GM23338 (cell line): ENCODE data around the gene IQCK. TPM values are rescaled to one million over a fixed set of nuclear protein-coding genes. Genes with fewer than 3 reads are reported as not detected.

Experiments
- ATAC-seq: fragments of 200-7000 bp; cut with Tn5 transposase; 3 replicates; pipeline ENCODE4 v1.9.1; 2020
- DNase-seq: peaks from one replicate; pipeline ENCODE4 v3.0.0-alpha.2; 2015; ENCODE audit warnings: low spot score
- H2AFZ ChIP-seq: fragments of 200-600 bp; sonication (generic); 2 replicates; pipeline ENCODE4 v1.8.0; 2016; ENCODE audit warnings: antibody characterized with exemption, mild to moderate bottlenecking, moderate library complexity
- H3F3A ChIP-seq: fragments of 200-600 bp; sonication (generic); replicated peaks from 2 replicates; pipeline ENCODE4 v1.8.0; 2017; ENCODE audit warnings: antibody characterized with exemption, mixed run types, low read depth
- H3K27ac ChIP-seq: fragments of 200-600 bp; sonication (generic); 2 replicates; pipeline ENCODE4 v1.6.1; 2016; ENCODE audit warnings: low read depth
- H3K27me3 ChIP-seq: fragments of 200-600 bp; sonication (generic); 2 replicates; pipeline ENCODE4 v1.8.0; 2016; ENCODE audit warnings: mild to moderate bottlenecking, mixed run types, moderate library complexity; ENCODE audit not compliant: insufficient read depth
- H3K36me3 ChIP-seq: fragments of 200-600 bp; sonication (generic); 2 replicates; pipeline ENCODE4 v1.8.0; 2016; ENCODE audit warnings: mild to moderate bottlenecking; ENCODE audit not compliant: insufficient read depth
- H3K4me1 ChIP-seq: fragments of 200-600 bp; sonication (generic); 2 replicates; pipeline ENCODE4 v1.8.0; 2016; ENCODE audit warnings: mild to moderate bottlenecking, moderate library complexity; ENCODE audit not compliant: insufficient read depth
- H3K4me2 ChIP-seq: fragments of 200-600 bp; sonication (generic); 2 replicates; pipeline ENCODE4 v1.7.1; 2017; ENCODE audit warnings: mixed run types
- H3K4me3 ChIP-seq: fragments of 200-600 bp; sonication (generic); 2 replicates; pipeline ENCODE4 v1.6.1; 2016; ENCODE audit warnings: mixed run types
- H3K79me2 ChIP-seq: fragments of 200-600 bp; sonication (generic); replicated peaks from 2 replicates; pipeline ENCODE4 v1.8.0; 2017; ENCODE audit warnings: mild to moderate bottlenecking; ENCODE audit not compliant: insufficient read depth
- H3K9me2 ChIP-seq: fragments of 200-600 bp; sonication (generic); 2 replicates; pipeline ENCODE4 v1.8.0; 2017; ENCODE audit not compliant: insufficient read depth
- H4K20me1 ChIP-seq: fragments of 200-600 bp; sonication (generic); replicated peaks from 2 replicates; pipeline ENCODE4 v1.8.0; 2017; ENCODE audit warnings: mild to moderate bottlenecking; ENCODE audit not compliant: insufficient read depth
- H3K27ac Mint-ChIP-seq: 2 replicates; pipeline ENCODE4 v1.8.0; 2020; ENCODE audit warnings: inconsistent platforms, mild to moderate bottlenecking, moderate library complexity, mixed read lengths
- H3K27me3 Mint-ChIP-seq: 3 replicates; pipeline ENCODE4 v1.8.0; 2022; ENCODE audit warnings: low read depth, mild to moderate bottlenecking, moderate library complexity, mixed read lengths, inconsistent platforms; ENCODE audit not compliant: insufficient read depth, poor library complexity
- H3K36me3 Mint-ChIP-seq: 3 replicates; pipeline ENCODE4 v1.8.0; 2021; ENCODE audit warnings: low read depth, mild to moderate bottlenecking, inconsistent platforms, moderate library complexity, mixed read lengths
- H3K4me1 Mint-ChIP-seq: 3 replicates; pipeline ENCODE4 v1.8.0; 2020; ENCODE audit warnings: mild to moderate bottlenecking, inconsistent platforms, mixed read lengths
- H3K4me3 Mint-ChIP-seq: 3 replicates; pipeline ENCODE4 v1.8.0; 2021; ENCODE audit warnings: moderate library complexity, mild to moderate bottlenecking, inconsistent platforms, mixed read lengths
- H3K9me3 Mint-ChIP-seq: 3 replicates; pipeline ENCODE4 v1.8.0; 2020; ENCODE audit warnings: moderate library complexity, mild to moderate bottlenecking, inconsistent platforms, mixed read lengths
- EZH2 ChIP-seq: fragments of 200-600 bp; sonication (generic); IDR thresholded peaks from one replicate; pipeline ENCODE4 v1.8.0; 2017; ENCODE audit warnings: antibody characterized with exemption, mild to moderate bottlenecking, low read depth; ENCODE audit not compliant: unreplicated experiment
- EZH2phosphoT487 ChIP-seq: fragments of 200-600 bp; sonication (generic); IDR thresholded peaks from one replicate; pipeline ENCODE4 v1.8.1; 2018; ENCODE audit warnings: antibody characterized with exemption; ENCODE audit not compliant: unreplicated experiment
- POLR2AphosphoS5 ChIP-seq: IDR thresholded peaks from 2 replicates; pipeline ENCODE4 v1.6.1; 2016; ENCODE audit warnings: antibody characterized with exemption, low read depth
- polyA plus RNA-seq: library from polyadenylated mRNA; unstranded; fragments of >200 nt; fragmentation: Nextera tagmentation; extraction: Ambion mirVana; gene quantifications from 2 replicates; pipeline ENCODE4 v1.2.1, GENCODE V29; 2016
- total RNA-seq: library from RNA; depleted of rRNA; stranded (reverse); fragments of >200 nt; shearing (Covaris generic); gene quantifications from 2 replicates; pipeline ENCODE4 v1.2.3, GENCODE V29; 2014
- TF ChIP-seq, protein P1 (sequence below): fragments of 250-450 bp; sonication (Bioruptor Pico); IDR thresholded peaks from 2 replicates; pipeline ENCODE4 v1.5.0; 2020; ENCODE audit warnings: mild to moderate bottlenecking, moderate library complexity
- TF ChIP-seq, protein P2 (sequence below), 2 experiments: fragments of 200-600 bp in 1 of 2; sonication (generic) in 1 of 2; conservative IDR thresholded peaks; 2 replicates each; pipeline versions ENCODE4 v1.5.1 to v1.6.1; 2016 to 2017; ENCODE audit warnings: antibody characterized with exemption in 2 of 2, low read depth in 2 of 2, mild to moderate bottlenecking in 2 of 2, moderate library complexity in 1 of 2
- TF ChIP-seq, protein P3 (sequence below): IDR thresholded peaks from 2 replicates; pipeline ENCODE4 v1.6.1; 2016; ENCODE audit warnings: antibody characterized with exemption
- TF ChIP-seq, protein P4 (sequence below): IDR thresholded peaks from one replicate; pipeline ENCODE4 v1.6.1; 2018; ENCODE audit warnings: antibody characterized with exemption; ENCODE audit not compliant: unreplicated experiment

The IQCK gene
- total and polyA plus RNA-seq, 2 experiments from 2014 or later = 7.6 to 10.0 TPM

DNA sequence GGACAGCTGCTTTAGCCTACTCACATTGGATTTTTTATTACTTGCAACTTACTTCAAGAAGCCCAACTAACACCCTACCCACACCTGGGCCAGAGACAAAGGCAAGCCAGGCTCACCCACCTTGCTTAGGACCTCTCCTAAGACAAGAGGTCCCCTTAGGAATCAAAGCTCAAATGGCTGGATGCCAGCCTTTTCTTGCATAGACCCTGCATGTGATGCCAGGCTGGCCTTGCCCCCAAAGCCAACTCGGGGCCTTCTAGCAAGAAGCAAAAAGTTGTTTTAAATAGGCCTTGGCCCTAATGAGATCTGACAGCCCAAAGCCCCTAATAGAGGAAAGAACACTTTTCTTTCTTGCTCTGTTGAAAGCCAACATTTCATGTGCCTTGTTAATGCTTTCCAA is 145.9 kb downstream of the IQCK start:
- ATAC-seq (no peak), DNase-seq (no peak)
- Histone ChIP-seq H3K27ac (0 out of 2 replicates have a peak overlapping the region, but pooled peaks have one; percentile 22), H3K9me2 (no peaks in the 10 kb centered on the region), H3K36me3 (peaks cover 20% of the 10 kb centered on the region), H3K79me2 (peaks cover 64% of the 10 kb centered on the region), H3K4me3 (no peak overlapping the region), H2AFZ (no peak overlapping the region), H4K20me1 (peaks cover 9% of the 10 kb centered on the region), H3K27me3 (no peaks in the 10 kb centered on the region), H3F3A (peaks cover 30% of the 10 kb centered on the region), H3K4me2 (no peak overlapping the region), H3K4me1 (peaks cover 36% of the 10 kb centered on the region)
- TF ChIP-seq POLR2AphosphoS5 (no peak), EZH2 (no peak), EZH2phosphoT487 (no peak)
- TF ChIP-seq, protein P1, sequence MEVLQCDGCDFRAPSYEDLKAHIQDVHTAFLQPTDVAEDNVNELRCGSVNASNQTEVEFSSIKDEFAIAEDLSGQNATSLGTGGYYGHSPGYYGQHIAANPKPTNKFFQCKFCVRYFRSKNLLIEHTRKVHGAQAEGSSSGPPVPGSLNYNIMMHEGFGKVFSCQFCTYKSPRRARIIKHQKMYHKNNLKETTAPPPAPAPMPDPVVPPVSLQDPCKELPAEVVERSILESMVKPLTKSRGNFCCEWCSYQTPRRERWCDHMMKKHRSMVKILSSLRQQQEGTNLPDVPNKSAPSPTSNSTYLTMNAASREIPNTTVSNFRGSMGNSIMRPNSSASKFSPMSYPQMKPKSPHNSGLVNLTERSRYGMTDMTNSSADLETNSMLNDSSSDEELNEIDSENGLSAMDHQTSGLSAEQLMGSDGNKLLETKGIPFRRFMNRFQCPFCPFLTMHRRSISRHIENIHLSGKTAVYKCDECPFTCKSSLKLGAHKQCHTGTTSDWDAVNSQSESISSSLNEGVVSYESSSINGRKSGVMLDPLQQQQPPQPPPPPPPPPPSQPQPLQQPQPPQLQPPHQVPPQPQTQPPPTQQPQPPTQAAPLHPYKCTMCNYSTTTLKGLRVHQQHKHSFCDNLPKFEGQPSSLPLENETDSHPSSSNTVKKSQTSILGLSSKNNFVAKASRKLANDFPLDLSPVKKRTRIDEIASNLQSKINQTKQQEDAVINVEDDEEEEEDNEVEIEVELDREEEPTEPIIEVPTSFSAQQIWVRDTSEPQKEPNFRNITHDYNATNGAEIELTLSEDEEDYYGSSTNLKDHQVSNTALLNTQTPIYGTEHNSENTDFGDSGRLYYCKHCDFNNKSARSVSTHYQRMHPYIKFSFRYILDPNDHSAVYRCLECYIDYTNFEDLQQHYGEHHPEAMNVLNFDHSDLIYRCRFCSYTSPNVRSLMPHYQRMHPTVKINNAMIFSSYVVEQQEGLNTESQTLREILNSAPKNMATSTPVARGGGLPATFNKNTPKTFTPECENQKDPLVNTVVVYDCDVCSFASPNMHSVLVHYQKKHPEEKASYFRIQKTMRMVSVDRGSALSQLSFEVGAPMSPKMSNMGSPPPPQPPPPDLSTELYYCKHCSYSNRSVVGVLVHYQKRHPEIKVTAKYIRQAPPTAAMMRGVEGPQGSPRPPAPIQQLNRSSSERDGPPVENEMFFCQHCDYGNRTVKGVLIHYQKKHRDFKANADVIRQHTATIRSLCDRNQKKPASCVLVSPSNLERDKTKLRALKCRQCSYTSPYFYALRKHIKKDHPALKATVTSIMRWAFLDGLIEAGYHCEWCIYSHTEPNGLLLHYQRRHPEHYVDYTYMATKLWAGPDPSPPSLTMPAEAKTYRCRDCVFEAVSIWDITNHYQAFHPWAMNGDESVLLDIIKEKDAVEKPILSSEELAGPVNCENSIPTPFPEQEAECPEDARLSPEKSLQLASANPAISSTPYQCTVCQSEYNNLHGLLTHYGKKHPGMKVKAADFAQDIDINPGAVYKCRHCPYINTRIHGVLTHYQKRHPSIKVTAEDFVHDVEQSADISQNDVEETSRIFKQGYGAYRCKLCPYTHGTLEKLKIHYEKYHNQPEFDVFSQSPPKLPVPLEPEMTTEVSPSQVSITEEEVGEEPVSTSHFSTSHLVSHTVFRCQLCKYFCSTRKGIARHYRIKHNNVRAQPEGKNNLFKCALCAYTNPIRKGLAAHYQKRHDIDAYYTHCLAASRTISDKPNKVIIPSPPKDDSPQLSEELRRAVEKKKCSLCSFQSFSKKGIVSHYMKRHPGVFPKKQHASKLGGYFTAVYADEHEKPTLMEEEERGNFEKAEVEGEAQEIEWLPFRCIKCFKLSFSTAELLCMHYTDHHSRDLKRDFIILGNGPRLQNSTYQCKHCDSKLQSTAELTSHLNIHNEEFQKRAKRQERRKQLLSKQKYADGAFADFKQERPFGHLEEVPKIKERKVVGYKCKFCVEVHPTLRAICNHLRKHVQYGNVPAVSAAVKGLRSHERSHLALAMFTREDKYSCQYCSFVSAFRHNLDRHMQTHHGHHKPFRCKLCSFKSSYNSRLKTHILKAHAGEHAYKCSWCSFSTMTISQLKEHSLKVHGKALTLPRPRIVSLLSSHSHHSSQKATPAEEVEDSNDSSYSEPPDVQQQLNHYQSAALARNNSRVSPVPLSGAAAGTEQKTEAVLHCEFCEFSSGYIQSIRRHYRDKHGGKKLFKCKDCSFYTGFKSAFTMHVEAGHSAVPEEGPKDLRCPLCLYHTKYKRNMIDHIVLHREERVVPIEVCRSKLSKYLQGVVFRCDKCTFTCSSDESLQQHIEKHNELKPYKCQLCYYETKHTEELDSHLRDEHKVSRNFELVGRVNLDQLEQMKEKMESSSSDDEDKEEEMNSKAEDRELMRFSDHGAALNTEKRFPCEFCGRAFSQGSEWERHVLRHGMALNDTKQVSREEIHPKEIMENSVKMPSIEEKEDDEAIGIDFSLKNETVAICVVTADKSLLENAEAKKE (CRISPR knock-in tag) = no peak
- TF ChIP-seq, protein P2, sequence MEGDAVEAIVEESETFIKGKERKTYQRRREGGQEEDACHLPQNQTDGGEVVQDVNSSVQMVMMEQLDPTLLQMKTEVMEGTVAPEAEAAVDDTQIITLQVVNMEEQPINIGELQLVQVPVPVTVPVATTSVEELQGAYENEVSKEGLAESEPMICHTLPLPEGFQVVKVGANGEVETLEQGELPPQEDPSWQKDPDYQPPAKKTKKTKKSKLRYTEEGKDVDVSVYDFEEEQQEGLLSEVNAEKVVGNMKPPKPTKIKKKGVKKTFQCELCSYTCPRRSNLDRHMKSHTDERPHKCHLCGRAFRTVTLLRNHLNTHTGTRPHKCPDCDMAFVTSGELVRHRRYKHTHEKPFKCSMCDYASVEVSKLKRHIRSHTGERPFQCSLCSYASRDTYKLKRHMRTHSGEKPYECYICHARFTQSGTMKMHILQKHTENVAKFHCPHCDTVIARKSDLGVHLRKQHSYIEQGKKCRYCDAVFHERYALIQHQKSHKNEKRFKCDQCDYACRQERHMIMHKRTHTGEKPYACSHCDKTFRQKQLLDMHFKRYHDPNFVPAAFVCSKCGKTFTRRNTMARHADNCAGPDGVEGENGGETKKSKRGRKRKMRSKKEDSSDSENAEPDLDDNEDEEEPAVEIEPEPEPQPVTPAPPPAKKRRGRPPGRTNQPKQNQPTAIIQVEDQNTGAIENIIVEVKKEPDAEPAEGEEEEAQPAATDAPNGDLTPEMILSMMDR (conservative IDR thresholded peaks at IDR 0.05; ENCODE audit: low read depth in 2 of 2) = no peak
- TF ChIP-seq, protein P3, sequence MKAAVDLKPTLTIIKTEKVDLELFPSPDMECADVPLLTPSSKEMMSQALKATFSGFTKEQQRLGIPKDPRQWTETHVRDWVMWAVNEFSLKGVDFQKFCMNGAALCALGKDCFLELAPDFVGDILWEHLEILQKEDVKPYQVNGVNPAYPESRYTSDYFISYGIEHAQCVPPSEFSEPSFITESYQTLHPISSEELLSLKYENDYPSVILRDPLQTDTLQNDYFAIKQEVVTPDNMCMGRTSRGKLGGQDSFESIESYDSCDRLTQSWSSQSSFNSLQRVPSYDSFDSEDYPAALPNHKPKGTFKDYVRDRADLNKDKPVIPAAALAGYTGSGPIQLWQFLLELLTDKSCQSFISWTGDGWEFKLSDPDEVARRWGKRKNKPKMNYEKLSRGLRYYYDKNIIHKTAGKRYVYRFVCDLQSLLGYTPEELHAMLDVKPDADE = no peak
- TF ChIP-seq, protein P4, sequence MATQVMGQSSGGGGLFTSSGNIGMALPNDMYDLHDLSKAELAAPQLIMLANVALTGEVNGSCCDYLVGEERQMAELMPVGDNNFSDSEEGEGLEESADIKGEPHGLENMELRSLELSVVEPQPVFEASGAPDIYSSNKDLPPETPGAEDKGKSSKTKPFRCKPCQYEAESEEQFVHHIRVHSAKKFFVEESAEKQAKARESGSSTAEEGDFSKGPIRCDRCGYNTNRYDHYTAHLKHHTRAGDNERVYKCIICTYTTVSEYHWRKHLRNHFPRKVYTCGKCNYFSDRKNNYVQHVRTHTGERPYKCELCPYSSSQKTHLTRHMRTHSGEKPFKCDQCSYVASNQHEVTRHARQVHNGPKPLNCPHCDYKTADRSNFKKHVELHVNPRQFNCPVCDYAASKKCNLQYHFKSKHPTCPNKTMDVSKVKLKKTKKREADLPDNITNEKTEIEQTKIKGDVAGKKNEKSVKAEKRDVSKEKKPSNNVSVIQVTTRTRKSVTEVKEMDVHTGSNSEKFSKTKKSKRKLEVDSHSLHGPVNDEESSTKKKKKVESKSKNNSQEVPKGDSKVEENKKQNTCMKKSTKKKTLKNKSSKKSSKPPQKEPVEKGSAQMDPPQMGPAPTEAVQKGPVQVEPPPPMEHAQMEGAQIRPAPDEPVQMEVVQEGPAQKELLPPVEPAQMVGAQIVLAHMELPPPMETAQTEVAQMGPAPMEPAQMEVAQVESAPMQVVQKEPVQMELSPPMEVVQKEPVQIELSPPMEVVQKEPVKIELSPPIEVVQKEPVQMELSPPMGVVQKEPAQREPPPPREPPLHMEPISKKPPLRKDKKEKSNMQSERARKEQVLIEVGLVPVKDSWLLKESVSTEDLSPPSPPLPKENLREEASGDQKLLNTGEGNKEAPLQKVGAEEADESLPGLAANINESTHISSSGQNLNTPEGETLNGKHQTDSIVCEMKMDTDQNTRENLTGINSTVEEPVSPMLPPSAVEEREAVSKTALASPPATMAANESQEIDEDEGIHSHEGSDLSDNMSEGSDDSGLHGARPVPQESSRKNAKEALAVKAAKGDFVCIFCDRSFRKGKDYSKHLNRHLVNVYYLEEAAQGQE = no peak
- Mint-ChIP-seq H3K27me3 (peaks cover 7% of the 10 kb centered on the region), H3K9me3 (no peaks in the 10 kb centered on the region), H3K36me3 (peaks cover 84% of the 10 kb centered on the region), H3K4me3 (no peak overlapping the region), H3K27ac (no peak overlapping the region), H3K4me1 (peaks cover 45% of the 10 kb centered on the region)
